Astrocyte (in vitro differentiated cells and primary cell): Measurements from ENCODE around the gene SNAI3. TPM values are rescaled to one million over a fixed set of nuclear protein-coding genes. Genes with fewer than 3 reads are reported as not detected.
A peak's percentile ranks its signal among the peaks of the same experiment; 100 is the strongest.

Experiments
- DNase-seq: peaks from one replicate; pipeline ENCODE4 v3.0.0-alpha.2; 2010; ENCODE audit warnings: low read depth
- FAIRE-seq: peaks from 2 replicates; lab custom pipeline; 2011; peaks lifted over from hg19 to GRCh38; lab: Jason Lieb, UNC
- H2AFZ ChIP-seq: 2 replicates; pipeline ENCODE4 v1.6.0; 2012; ENCODE audit warnings: low read depth, low read length, inconsistent platforms
- H3K27ac ChIP-seq: 2 replicates; pipeline ENCODE4 v1.5.1; 2011; ENCODE audit warnings: low read depth, low read length, inconsistent platforms
- H3K27me3 ChIP-seq: 2 replicates; pipeline ENCODE4 v1.6.0; 2011; ENCODE audit warnings: low read length, inconsistent platforms; ENCODE audit not compliant: insufficient read depth
- H3K36me3 ChIP-seq: 2 replicates; pipeline ENCODE4 v1.5.1; 2011; ENCODE audit warnings: low read length, inconsistent platforms; ENCODE audit not compliant: insufficient read depth
- H3K4me1 ChIP-seq: 2 replicates; pipeline ENCODE4 v1.5.1; 2011; ENCODE audit warnings: low read length, inconsistent platforms; ENCODE audit not compliant: insufficient read depth
- H3K4me2 ChIP-seq: 2 replicates; pipeline ENCODE4 v1.6.0; 2012; ENCODE audit warnings: low read length, inconsistent platforms
- H3K4me3 ChIP-seq: 2 replicates; pipeline ENCODE4 v1.5.1; 2011; ENCODE audit warnings: low read depth, mild to moderate bottlenecking, low read length, inconsistent platforms; ENCODE audit not compliant: insufficient read depth
- H3K79me2 ChIP-seq: 2 replicates; pipeline ENCODE4 v1.6.0; 2012; ENCODE audit warnings: mild to moderate bottlenecking, low read length, inconsistent platforms; ENCODE audit not compliant: insufficient read depth
- H3K9ac ChIP-seq: 2 replicates; pipeline ENCODE4 v1.6.0; 2012; ENCODE audit warnings: mild to moderate bottlenecking, low read length, inconsistent platforms
- H3K9me3 ChIP-seq: 2 replicates; pipeline ENCODE4 v1.5.1; 2012; ENCODE audit warnings: low read depth, mild to moderate bottlenecking, low read length, inconsistent platforms; ENCODE audit not compliant: insufficient read depth
- H4K20me1 ChIP-seq: 2 replicates; pipeline ENCODE4 v1.6.0; 2012; ENCODE audit warnings: low read length, inconsistent platforms; ENCODE audit not compliant: insufficient read depth
- H3K27ac Mint-ChIP-seq: one replicate; pipeline ENCODE4 v1.8.0; 2021; ENCODE audit warnings: mild to moderate bottlenecking, mixed read lengths; ENCODE audit not compliant: unreplicated experiment
- H3K27me3 Mint-ChIP-seq: one replicate; pipeline ENCODE4 v1.8.0; 2021; ENCODE audit warnings: low read depth, mixed read lengths; ENCODE audit not compliant: unreplicated experiment
- H3K36me3 Mint-ChIP-seq: one replicate; pipeline ENCODE4 v1.8.0; 2021; ENCODE audit warnings: low read depth, mixed read lengths; ENCODE audit not compliant: unreplicated experiment
- H3K4me1 Mint-ChIP-seq: one replicate; pipeline ENCODE4 v1.8.0; 2021; ENCODE audit warnings: low read depth, mixed read lengths; ENCODE audit not compliant: unreplicated experiment
- H3K4me3 Mint-ChIP-seq: one replicate; pipeline ENCODE4 v1.8.0; 2021; ENCODE audit warnings: mild to moderate bottlenecking, moderate library complexity, mixed read lengths; ENCODE audit not compliant: unreplicated experiment
- H3K9me3 Mint-ChIP-seq: one replicate; pipeline ENCODE4 v1.8.0; 2021; ENCODE audit warnings: mild to moderate bottlenecking, mixed read lengths; ENCODE audit not compliant: unreplicated experiment
- EZH2 ChIP-seq: IDR thresholded peaks from 2 replicates; pipeline ENCODE4 v1.6.1; 2012; ENCODE audit warnings: mild to moderate bottlenecking, low read length, inconsistent platforms; ENCODE audit not compliant: insufficient read depth
- microRNA-seq: library from miRNA; unstranded; fragments of <30 nt; microRNA quantifications from one replicate; pipeline ENCODE4 v1.2.0, GENCODE V29; 2020
- total RNA-seq: library from RNA; stranded (reverse); gene quantifications from 2 replicates; pipeline ENCODE4 v1.2.1, GENCODE V29; 2021
- TF ChIP-seq, protein P1 (sequence below): IDR thresholded peaks from 2 replicates; pipeline ENCODE4 v1.5.1; 2011; ENCODE audit warnings: low read depth, mild to moderate bottlenecking, inconsistent platforms, low read length, moderate library complexity; ENCODE audit not compliant: insufficient read depth

SNAI3 gene
- total RNA-seq, 1 donor from 2014 or later: 0.48 TPM

GRCh38 chr16:88629835-88630234 is 56.5 kb downstream of the SNAI3 start:
- no peak overlapping the region for H3K4me3 Mint-ChIP-seq

DNA sequence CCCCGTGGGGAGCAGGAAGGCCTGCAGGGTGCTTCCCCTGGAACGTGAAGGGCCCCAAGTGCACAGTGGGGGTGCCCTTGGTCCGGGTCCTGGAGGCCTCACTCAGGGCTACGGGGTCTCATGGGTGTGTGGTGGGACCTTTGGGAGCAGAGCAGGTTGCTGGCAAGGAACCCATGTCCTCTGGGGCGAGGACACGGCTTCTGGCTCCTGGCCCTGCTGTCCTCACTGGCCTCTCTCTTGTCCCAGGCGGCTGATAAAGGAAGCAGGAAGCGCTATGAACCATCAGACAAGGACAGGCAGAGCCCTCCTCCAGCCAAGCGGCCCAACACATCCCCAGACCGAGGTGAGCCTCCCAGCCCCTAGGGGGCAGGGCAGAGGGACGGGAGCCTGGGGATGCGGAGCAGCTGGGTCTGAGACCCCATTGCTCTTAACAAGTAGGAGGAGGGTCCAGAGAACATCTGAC is 57.8 kb downstream of the SNAI3 start:
- Histone ChIP-seq H3K9ac (no peak overlapping the region), H3K27me3 (no peaks in the 10 kb centered on the region), H3K4me2 (no peak overlapping the region), H3K4me3 (no peak overlapping the region), H3K9me3 (no peaks in the 10 kb centered on the region), H4K20me1 (peaks cover 10% of the 10 kb centered on the region), H3K36me3 (peaks cover 7% of the 10 kb centered on the region), H2AFZ (no peak overlapping the region), H3K27ac (no peak overlapping the region), H3K79me2 (no peaks in the 10 kb centered on the region), H3K4me1 (no peaks in the 10 kb centered on the region)
- Mint-ChIP-seq H3K27ac (no peak overlapping the region), H3K36me3 (peaks cover 3% of the 10 kb centered on the region), H3K27me3 (no peaks in the 10 kb centered on the region), H3K4me1 (peaks cover 3% of the 10 kb centered on the region), H3K4me3 (no peak overlapping the region), H3K9me3 (no peaks in the 10 kb centered on the region)
- FAIRE-seq (no peak), DNase-seq (no peak)
- TF ChIP-seq, protein P1, sequence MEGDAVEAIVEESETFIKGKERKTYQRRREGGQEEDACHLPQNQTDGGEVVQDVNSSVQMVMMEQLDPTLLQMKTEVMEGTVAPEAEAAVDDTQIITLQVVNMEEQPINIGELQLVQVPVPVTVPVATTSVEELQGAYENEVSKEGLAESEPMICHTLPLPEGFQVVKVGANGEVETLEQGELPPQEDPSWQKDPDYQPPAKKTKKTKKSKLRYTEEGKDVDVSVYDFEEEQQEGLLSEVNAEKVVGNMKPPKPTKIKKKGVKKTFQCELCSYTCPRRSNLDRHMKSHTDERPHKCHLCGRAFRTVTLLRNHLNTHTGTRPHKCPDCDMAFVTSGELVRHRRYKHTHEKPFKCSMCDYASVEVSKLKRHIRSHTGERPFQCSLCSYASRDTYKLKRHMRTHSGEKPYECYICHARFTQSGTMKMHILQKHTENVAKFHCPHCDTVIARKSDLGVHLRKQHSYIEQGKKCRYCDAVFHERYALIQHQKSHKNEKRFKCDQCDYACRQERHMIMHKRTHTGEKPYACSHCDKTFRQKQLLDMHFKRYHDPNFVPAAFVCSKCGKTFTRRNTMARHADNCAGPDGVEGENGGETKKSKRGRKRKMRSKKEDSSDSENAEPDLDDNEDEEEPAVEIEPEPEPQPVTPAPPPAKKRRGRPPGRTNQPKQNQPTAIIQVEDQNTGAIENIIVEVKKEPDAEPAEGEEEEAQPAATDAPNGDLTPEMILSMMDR: peak; percentile 31
- TF ChIP-seq EZH2: no peak

More at GRCh38 chr16:88629835-88630234, 56.5 kb downstream of the SNAI3 start:
- no peak overlapping the region for H3K9ac ChIP-seq
- Mint-ChIP-seq H3K27ac (no peak overlapping the region), H3K4me1 (peaks cover 3% of the 10 kb centered on the region), H3K36me3 (peaks cover 3% of the 10 kb centered on the region), H3K27me3 (no peaks in the 10 kb centered on the region), H3K9me3 (no peaks in the 10 kb centered on the region)
- H3K4me1 ChIP-seq: peaks cover 8% of the 10 kb centered on the region
- H3K79me2 ChIP-seq: no peaks in the 10 kb centered on the region
- H3K27me3 ChIP-seq: no peaks in the 10 kb centered on the region
- no peak overlapping the region for H3K4me2 ChIP-seq
- H3K9me3 ChIP-seq: no peaks in the 10 kb centered on the region
- no peak for FAIRE-seq
- H4K20me1 ChIP-seq: peaks cover 12% of the 10 kb centered on the region
- TF ChIP-seq, protein P1: no peak
- no peak for TF ChIP-seq EZH2
- no peak overlapping the region for H2AFZ ChIP-seq
- no peak overlapping the region for H3K4me3 ChIP-seq
- H3K36me3 ChIP-seq: peaks cover 7% of the 10 kb centered on the region
- no peak overlapping the region for H3K27ac ChIP-seq
- DNase-seq: no peak

Small RNA genes within 50 kb of the gene (microRNA-seq; reads per million reads assigned to microRNA genes)
- gene MIR4722: 0.82 reads per million

Other genes with a start within 250 kb of the SNAI3 start
- 8.0 and 8.6 TPM in 2 replicates for gene ZFPM1, start 233.2 kb downstream of the SNAI3 start, total RNA-seq
- 31.6 and 32.8 TPM in 2 replicates for gene ZC3H18, start 116.1 kb downstream of the SNAI3 start, total RNA-seq
- gene IL17C, start 47.9 kb downstream of the SNAI3 start, total RNA-seq: 0.36 TPM in 1 of 2 replicates, not detected in the other
- gene CYBA, start 35.5 kb downstream of the SNAI3 start, total RNA-seq: 236 and 284 TPM in 2 replicates
- 50.3 and 63.9 TPM in 2 replicates for gene MVD, start 23.4 kb downstream of the SNAI3 start, total RNA-seq
- 15.4 and 15.6 TPM in 2 replicates for gene RNF166, start 19.9 kb upstream of the SNAI3 start, total RNA-seq
- 18.3 and 22.5 TPM in 2 replicates for gene CTU2, start 20.0 kb upstream of the SNAI3 start, total RNA-seq
- gene PIEZO1, start 98.7 kb upstream of the SNAI3 start, total RNA-seq: 239 and 247 TPM in 2 replicates
- 3.7 and 4.7 TPM in 2 replicates for gene CDT1, start 117.3 kb upstream of the SNAI3 start, total RNA-seq
- 132 and 143 TPM in 2 replicates for gene APRT, start 125.4 kb upstream of the SNAI3 start, total RNA-seq
- 31.1 and 31.7 TPM in 2 replicates for gene GALNS, start 170.4 kb upstream of the SNAI3 start, total RNA-seq
- 59.1 and 63.0 TPM in 2 replicates for gene TRAPPC2L, start 170.6 kb upstream of the SNAI3 start, total RNA-seq
- not detected in 2 replicates for gene PABPN1L, start 180.2 kb upstream of the SNAI3 start, total RNA-seq